ENCODE results near the gene EXOC6B.

GRCh38 chr2:72414137-72414760 lies 411.6 kb downstream of the EXOC6B start:
- no peak for TF ChIP-seq POLR2A (IDR thresholded peaks at IDR 0.05)
- no peak for TF ChIP-seq CTCF (IDR thresholded peaks at IDR 0.05)
